NOMO-1 treated with DMSO at 0.1 percent for 48 hours (cell line): ENCODE results near the gene APP.

Experiments
- DNase-seq: peaks from one replicate; lab custom pipeline; 2025; ENCODE audit not compliant: unreplicated experiment; lab: John Stamatoyannopoulos, UW

Gene APP

GRCh38 chr21:25987531-25987930, 183.0 kb downstream of the APP start:
- DNase-seq: no peak

- no peak for DNase-seq
Measured at GRCh38 chr21:25986928-25987327, 183.6 kb downstream of the APP start.

GRCh38 chr21:25985990-25986389, 184.6 kb downstream of the APP start:
- DNase-seq: no peak

GRCh38 chr21:25984538-25984937, 186.0 kb downstream of the APP start:
- DNase-seq: no peak

GRCh38 chr21:25983745-25984144, 186.8 kb downstream of the APP start:
- no peak for DNase-seq

GRCh38 chr21:25980710-25981109, 189.9 kb downstream of the APP start:
- DNase-seq: no peak

GRCh38 chr21:25979845-25980616, 190.5 kb downstream of the APP start:
- DNase-seq: no peak

- no peak for DNase-seq
Measured at GRCh38 chr21:25977068-25977611, 193.4 kb downstream of the APP start.

GRCh38 chr21:25974964-25975363, 195.6 kb downstream of the APP start:
- DNase-seq: no peak

- no peak for DNase-seq
Measured at GRCh38 chr21:25970254-25970930, 200.2 kb downstream of the APP start.

- DNase-seq: no peak
Measured at GRCh38 chr21:25967901-25968438, 202.6 kb downstream of the APP start.

- DNase-seq: peak; percentile 96
Measured at GRCh38 chr21:25967181-25967900, 203.2 kb downstream of the APP start.

- DNase-seq: no peak
Measured at GRCh38 chr21:25965951-25966707, 204.4 kb downstream of the APP start.

- no peak for DNase-seq
Measured at GRCh38 chr21:25964926-25965325, 205.6 kb downstream of the APP start.

- DNase-seq: peak; percentile 70
Measured at GRCh38 chr21:25964015-25964414, 206.6 kb downstream of the APP start.

- DNase-seq: no peak
Measured at GRCh38 chr21:25963181-25963580, 207.4 kb downstream of the APP start.

- DNase-seq: no peak
Measured at GRCh38 chr21:25961042-25961441, 209.5 kb downstream of the APP start.

GRCh38 chr21:25960402-25960801, 210.2 kb downstream of the APP start:
- DNase-seq: no peak

- DNase-seq: no peak
Measured at GRCh38 chr21:25959799-25960198, 210.8 kb downstream of the APP start.

GRCh38 chr21:25956993-25957714, 213.4 kb downstream of the APP start:
- no peak for DNase-seq
